Putamen (tissue), 1 donor: ENCODE data around the gene EMP1.

Experiments used
- DNase-seq: peaks from one replicate; pipeline ENCODE4 v3.0.0-alpha.2; 2016; ENCODE audit warnings: low spot score

EMP1 gene

GRCh38 chr12:13222076-13222475 lies 25.6 kb downstream of the EMP1 start:
- no peak for DNase-seq

GRCh38 chr12:13223179-13223804 lies 26.8 kb downstream of the EMP1 start:
- DNase-seq, result no peak

DNA sequence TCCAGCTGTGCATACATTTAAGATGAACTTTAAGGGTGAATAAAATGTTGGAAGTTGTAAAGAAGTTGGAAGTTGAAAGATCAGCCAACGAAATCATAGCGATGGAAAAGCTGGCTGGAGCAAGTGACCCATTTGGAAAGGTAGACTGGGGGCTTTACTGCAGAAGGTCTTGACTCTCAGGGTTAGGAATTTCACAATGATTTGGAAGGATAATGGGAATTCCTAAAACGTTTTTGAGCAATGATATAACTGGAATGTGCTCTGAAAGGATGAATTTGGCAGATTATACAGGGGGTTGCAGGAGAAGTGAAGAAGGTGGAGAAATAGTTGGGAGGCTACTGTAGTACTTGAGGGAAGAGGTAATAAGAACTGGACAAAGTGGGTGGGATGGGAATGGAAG lies 27.4 kb downstream of the EMP1 start:
- DNase-seq, result no peak

DNA sequence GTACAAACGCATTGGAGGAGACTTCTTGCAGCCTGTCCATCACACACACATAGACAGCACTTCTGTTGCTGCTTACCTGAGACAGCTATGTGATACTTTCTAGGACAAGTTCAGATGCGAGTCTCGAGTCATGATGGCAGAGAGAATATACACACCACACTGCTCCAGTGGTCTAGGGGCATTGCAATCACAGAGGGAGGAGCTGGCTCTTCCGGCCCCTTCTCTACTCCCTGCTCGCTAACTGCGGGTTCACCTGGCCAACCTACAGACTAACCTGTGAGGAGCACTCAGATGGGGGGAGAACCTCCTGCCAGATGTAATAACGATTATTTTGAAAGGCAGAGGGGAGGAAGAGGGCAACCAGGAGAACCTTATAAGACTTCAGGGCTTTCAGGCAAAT lies 30.7 kb downstream of the EMP1 start:
- DNase-seq, result no peak

DNA sequence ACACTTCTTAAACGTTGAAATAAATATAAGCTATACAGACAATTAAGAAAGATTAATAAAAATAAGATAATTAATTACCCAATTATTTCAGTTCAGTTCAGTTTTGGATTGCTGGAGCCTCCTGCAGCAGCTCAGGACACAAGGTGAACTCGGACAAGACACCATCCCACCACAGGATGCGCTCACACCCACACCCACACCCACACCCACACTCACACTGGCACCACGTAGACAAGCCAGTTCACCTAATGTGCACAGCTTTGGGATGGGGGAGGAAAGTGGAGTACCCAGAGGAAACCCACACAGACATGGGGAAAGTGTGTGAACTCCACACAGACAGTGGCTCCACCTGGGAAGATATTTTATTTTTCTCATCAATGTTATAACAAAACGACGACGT lies 32.1 kb downstream of the EMP1 start:
- DNase-seq, result no peak

- peak; percentile 16 for DNase-seq
These were observed 33.0 kb downstream of the EMP1 start for GRCh38 chr12:13229504-13229903.

GRCh38 chr12:13230500-13230899 lies 34.0 kb downstream of the EMP1 start:
- no peak for DNase-seq

DNA sequence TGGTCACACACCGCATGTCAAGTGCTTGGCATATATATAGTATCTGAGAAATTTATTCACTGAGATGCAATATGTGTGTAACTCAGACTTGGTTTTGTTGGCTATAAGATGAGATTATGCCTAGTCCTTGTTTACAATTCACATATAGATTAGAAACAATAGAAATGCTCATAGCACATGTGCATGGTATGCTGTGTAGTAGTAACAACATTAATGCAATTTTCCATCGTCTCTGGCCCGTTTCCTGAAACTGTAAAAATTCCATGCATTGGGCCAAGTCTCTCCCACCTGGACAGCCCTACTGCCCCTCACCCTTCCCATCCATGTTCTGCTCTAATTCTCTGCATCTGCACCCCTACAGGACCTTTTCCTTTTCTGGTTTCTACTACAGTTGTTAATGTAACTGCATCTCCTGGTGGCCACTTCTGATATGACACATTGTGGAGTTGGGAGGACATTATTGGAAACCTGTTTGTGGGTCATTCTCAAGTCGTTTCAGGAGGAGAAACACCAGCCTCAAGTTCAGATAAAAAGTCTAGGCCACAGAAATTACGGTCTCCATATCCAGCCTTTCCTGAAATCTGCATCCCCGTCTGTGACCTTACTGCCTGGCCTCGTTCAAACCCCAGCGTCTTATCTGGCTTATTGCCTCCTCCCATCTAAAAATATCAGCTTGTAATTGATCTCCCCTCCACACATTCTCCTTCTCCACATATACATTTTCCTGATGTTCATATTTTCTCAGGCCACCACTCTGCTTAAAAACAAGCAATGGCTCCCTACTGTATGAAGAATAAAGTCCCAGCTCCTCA lies 37.5 kb downstream of the EMP1 start:
- DNase-seq, result no peak

DNA sequence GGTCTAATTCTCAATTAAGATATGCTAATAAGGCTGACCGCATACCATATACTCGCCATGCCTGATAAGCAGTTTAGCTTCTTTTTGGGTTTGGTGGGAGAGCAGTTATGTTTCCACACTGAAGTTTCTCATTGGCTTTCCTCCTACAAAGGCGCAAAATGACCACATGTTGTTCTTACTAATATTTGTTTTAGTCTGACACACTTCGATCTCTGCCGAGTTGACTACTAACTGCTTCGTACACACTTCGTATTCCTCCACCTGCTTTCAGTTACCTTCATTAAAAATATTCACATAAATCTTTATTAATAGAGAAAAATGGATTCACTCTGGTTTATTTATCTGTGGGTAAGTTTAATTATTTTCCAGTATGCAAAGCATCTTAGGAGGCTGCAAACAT lies 41.7 kb downstream of the EMP1 start:
- DNase-seq, result no peak

DNA sequence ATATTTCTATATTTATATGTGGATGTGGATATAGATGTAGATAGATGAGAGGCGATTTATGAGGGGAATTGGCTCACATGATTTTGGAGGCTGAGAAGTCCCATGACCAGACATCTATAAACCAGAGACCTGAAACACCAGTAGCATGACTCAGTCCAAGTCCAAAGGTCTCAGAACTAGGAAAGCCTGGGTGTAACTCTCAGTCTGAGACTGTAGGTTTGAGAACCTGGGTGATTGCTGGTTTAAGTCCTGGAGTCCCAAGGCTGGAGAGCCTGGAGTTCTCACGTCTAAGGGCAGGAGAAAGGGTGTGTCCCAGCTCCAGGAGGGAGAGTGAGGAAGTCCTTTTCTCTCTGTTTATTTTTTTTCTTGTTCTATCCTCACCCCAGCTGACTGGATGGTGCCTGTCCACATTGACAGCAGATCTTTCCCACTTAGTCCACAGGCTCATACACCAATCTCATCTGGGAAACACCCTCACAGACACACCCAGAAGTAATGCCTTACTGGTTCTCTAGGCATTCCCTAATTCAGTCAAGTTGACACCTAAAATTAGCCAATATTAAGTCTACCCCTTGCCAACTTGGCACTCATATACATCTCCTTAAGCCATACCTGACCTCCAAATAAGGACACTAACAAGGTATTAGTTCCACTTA lies 45.4 kb downstream of the EMP1 start:
- DNase-seq, result no peak

DNA sequence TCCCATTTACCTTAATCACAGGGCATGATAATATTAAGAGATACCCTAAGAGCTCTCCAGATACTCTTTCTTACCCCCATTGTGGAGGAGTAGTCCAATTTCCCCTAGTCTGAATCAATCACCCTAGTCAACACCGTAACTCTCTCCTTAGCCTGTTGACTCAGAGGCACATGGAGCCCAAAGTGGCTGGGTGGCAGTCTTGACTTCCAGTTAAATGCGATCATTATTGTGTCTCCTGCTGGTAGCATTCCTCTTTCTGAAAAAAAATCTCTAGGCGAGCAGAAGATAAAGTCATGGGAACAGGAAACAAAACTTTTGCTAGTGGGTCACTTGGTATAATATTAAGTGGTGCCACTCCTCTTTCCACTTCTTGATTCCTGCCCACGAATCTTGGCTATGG lies 46.4 kb downstream of the EMP1 start:
- DNase-seq, result no peak

DNA sequence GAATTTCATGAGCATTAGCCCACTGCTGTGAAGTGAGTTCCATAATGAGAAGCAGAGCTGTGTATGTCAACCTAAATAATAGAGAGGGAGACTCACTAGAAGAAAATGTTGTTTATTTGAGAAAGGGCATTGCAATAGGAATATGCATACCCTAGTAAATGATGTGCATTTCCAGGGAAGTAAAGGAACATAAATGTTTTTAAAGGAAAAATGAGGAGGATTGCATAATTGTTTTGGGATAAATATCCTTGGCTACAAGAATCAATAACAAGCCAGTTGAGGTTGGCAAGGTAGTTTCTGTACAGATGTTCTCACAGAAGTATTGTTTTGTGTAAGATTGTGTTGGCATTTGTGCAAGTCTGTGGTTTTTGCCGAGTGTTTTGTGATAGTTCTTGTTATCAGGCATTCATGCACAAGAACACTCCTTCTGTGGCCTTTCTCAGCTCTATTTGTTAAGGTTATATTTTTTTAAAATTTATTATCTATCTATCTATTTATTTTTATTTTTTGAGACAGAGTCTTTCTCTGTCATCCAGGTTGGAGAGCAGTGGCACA lies 47.1 kb downstream of the EMP1 start:
- DNase-seq, result no peak

DNA sequence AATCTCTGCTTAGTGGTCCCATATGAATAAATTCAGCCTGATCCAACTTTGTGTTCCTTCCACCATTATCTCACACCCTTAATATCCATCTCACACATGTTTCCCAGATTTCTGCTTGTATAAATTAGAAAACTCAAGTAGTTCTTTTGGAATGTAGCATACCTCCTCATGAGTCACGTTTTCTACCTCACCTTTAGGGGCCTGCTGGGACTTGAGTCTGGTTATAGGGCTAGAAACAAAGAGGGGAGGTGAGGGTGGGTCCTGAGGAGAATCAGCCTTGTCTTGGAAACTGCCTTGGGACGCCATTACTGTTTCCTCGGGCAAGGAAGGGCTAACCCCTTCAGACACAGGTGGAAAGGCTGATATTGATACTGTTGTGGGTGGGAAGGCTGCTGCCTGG lies 51.1 kb downstream of the EMP1 start:
- no peak for DNase-seq

GRCh38 chr12:13248964-13249363 lies 52.4 kb downstream of the EMP1 start:
- DNase-seq, result no peak

GRCh38 chr12:13250416-13250815 lies 53.9 kb downstream of the EMP1 start:
- no peak for DNase-seq

- no peak for DNase-seq
These were observed 55.0 kb downstream of the EMP1 start for GRCh38 chr12:13251521-13251920.

DNA sequence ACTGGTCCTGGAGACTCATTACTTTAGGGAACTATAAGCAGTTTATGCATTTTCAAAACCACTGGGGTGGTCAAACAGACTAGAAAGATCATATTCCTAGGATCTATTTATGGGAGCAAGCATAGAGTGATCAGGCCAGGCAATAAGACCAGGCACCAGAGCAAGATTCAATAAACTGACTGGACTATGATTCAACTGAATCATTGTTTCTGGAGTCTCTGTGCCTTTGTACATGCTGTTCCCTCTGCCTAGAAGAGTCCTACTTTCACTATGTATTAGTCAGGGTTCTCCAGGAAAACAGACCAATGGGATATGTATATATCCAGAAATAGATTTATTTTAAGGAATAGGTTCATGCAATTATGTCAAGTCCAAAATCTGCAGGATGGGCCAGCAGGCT lies 55.5 kb downstream of the EMP1 start:
- DNase-seq, result no peak

DNA sequence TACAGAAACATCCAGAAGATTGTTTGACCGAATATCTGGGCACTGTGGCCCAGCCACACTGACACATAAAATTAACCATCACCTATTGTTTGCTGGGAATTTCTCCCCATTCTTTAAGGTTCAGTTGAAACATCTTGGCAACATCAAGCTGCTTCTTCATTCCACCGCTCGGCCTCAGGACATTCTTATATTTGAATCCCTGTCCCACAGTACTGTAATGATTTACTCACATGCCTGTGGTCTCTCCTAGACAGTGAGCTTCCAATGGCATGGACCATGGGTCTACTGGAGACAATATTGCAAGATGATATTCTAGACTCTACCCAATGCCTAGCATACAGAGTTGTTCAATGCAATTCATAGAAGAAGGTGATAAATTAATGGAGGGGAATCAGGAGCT lies 56.1 kb downstream of the EMP1 start:
- no peak for DNase-seq

GRCh38 chr12:13253966-13254760 lies 57.6 kb downstream of the EMP1 start:
- DNase-seq, result no peak

DNA sequence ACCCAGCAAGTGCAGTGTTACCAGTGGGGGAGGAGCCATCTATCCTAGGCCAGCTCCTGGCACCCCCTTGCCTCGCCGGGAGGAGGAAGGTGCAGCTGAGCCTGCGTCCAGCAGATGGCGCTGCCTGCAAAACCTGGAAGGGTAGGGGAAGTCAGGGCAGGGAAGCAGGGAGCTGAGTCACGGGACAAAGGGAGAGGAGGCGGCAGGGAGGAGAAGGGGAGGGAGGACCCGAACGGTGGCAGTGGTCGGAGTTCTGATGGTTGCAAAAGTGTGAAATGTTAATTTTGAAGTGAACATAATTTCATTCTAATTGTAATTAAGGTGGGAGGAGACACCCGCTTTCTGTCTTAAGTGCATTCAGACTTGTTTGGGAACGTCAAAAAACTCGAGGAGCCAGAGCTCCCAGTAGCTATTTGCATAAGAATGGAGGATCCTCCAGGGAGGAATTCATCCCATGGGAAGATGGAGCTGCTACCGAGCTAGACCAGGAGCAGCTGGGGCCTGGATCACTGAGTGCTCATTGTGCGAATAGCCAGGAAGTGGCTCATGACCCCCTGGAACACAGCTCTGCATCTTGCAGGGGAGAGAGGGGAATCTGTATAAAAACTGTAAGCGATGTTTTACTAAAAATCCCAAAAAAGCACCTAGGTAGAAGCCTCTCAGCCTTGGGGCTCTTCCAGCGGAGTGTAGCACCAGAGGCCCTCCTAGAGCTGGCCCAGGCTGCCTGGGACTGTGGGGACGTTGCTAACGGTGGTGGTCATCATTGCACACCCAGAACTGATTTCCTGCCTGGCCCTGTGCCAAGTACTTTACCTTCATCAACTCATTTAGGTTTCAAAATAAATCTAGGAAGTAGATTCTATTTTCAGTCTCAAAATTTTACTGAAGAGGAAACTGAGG lies 59.5 kb downstream of the EMP1 start:
- peak; percentile 95 for DNase-seq

GRCh38 chr12:13256692-13257045 lies 60.1 kb downstream of the EMP1 start:
- DNase-seq, result no peak
